Caco-2 (cell line): ENCODE data around the gene CASP7. TPM values are rescaled to one million over a fixed set of nuclear protein-coding genes. Genes with fewer than 3 reads are reported as not detected.

Experiments
- BruUV-seq: library from RNA; stranded (reverse); fragments of 400-500 nt; replicated peaks from 2 replicates; lab custom pipeline; 2021; lab: Mats Ljungman, UMichigan
- CTCF ChIA-PET: fragments of 300-600 bp; sonication (Branson Sonifier 250); formaldehyde crosslinking; loops from one replicate; lab custom pipeline; 2022; ENCODE audit warnings: antibody characterized with exemption; lab: Charles Lee
- POLR2A ChIA-PET: fragments of 300-600 bp; sonication (Branson Sonifier 250); formaldehyde crosslinking; loops from one replicate; lab custom pipeline; 2022; ENCODE audit warnings: antibody characterized with exemption; lab: Charles Lee
- DNase-seq, 2 experiments: peaks; one replicate each; pipeline versions ENCODE4 v3.0.0 to v3.0.0-alpha.2; 2020 to 2022
- H3K27me3 ChIP-seq: replicated peaks from 2 replicates; pipeline ENCODE4 v1.6.0; 2011; ENCODE audit warnings: low read length; ENCODE audit not compliant: control insufficient read depth, insufficient read depth
- H3K36me3 ChIP-seq: 2 replicates; pipeline ENCODE4 v1.5.1; 2011; ENCODE audit warnings: low read length; ENCODE audit not compliant: control insufficient read depth, insufficient read depth
- H3K4me1 ChIP-seq: fragments of 250-450 bp; sonication (Bioruptor Pico); 2 replicates; pipeline ENCODE4 v1.5.1; 2020; ENCODE audit warnings: mild to moderate bottlenecking
- H3K4me3 ChIP-seq: 2 replicates; pipeline ENCODE4 v1.5.1; 2011; ENCODE audit warnings: low read depth, mild to moderate bottlenecking, control low read depth, low read length
- H3K9me3 ChIP-seq: fragments of 250-450 bp; sonication (Bioruptor Pico); 2 replicates; pipeline ENCODE4 v1.5.1; 2020; ENCODE audit warnings: mild to moderate bottlenecking, moderate library complexity
- H3K27ac Mint-ChIP-seq: one replicate; pipeline ENCODE4 v1.8.0; 2022; ENCODE audit warnings: mixed read lengths; ENCODE audit not compliant: unreplicated experiment
- H3K27me3 Mint-ChIP-seq: one replicate; pipeline ENCODE4 v1.8.0; 2022; ENCODE audit warnings: mixed read lengths; ENCODE audit not compliant: insufficient read depth, unreplicated experiment
- H3K36me3 Mint-ChIP-seq: one replicate; pipeline ENCODE4 v1.8.0; 2022; ENCODE audit warnings: mild to moderate bottlenecking, mixed read lengths; ENCODE audit not compliant: insufficient read depth, unreplicated experiment
- H3K4me1 Mint-ChIP-seq: one replicate; pipeline ENCODE4 v1.8.0; 2022; ENCODE audit warnings: low read depth, mixed read lengths; ENCODE audit not compliant: unreplicated experiment
- H3K4me3 Mint-ChIP-seq: one replicate; pipeline ENCODE4 v1.8.0; 2022; ENCODE audit warnings: mild to moderate bottlenecking, moderate library complexity, mixed read lengths; ENCODE audit not compliant: unreplicated experiment
- H3K9me3 Mint-ChIP-seq: one replicate; pipeline ENCODE4 v1.8.0; 2022; ENCODE audit warnings: mixed read lengths; ENCODE audit not compliant: unreplicated experiment
- CTCF ChIP-seq, 2 experiments: fragments of 200-600 bp in 1 of 2; IDR thresholded peaks; 1 replicate in 1 of 2; 2 replicates in 1 of 2; pipeline versions ENCODE4 v1.5.1 to v1.8.0; 2011 to 2022; ENCODE audit warnings: antibody characterized with exemption in 1 of 2, control low read depth in 1 of 2, inconsistent platforms in 1 of 2, low read depth in 1 of 2, low read length in 1 of 2, mild to moderate bottlenecking in 1 of 2, moderate library complexity in 1 of 2; ENCODE audit not compliant: insufficient read depth in 1 of 2, severe bottlenecking in 1 of 2, unreplicated experiment in 1 of 2
- intact Hi-C: fragments of 100-400 bp; cut with micrococcal nuclease; formaldehyde crosslinking; loops from one replicate; pipeline ENCODE4 v1.10.0; 2022; ENCODE audit not compliant: unreplicated experiment
- total RNA-seq: library from RNA; stranded (reverse); gene quantifications from 2 replicates; pipeline ENCODE4 v1.2.3, GENCODE V29; 2022

CASP7 gene
- total RNA-seq, 1 experiment from 2014 or later: 23.9 TPM

- Mint-ChIP-seq H3K27me3 (no peaks in the 10 kb centered on the region), H3K27ac (no peak overlapping the region), H3K4me3 (no peak overlapping the region), H3K9me3 (peaks cover 20% of the 10 kb centered on the region), H3K4me1 (peaks cover 14% of the 10 kb centered on the region), H3K36me3 (no peaks in the 10 kb centered on the region)
- ChIA-PET CTCF (no interaction called here), POLR2A (no interaction called here)
- no TSS peak for BruUV-seq
- no peak for DNase-seq
- intact Hi-C loops: no loop called here
- Histone ChIP-seq H3K4me3 (no peak overlapping the region), H3K27me3 (no peaks in the 10 kb centered on the region), H3K4me1 (peaks cover 15% of the 10 kb centered on the region), H3K9me3 (no peaks in the 10 kb centered on the region), H3K36me3 (no peaks in the 10 kb centered on the region)
- no peak for TF ChIP-seq CTCF (IDR thresholded peaks at IDR 0.05; ENCODE audit: insufficient read depth in 1 of 2, low read depth in 1 of 2, low read length in 1 of 2, severe bottlenecking in 1 of 2, unreplicated experiment in 1 of 2)
Measured at GRCh38 chr10:113745374-113745773, 65.7 kb downstream of the CASP7 start.

- ChIA-PET CTCF (no interaction called here), POLR2A (no interaction called here)
- no peaks in the 10 kb centered on the region for H3K9me3 ChIP-seq
- H3K27me3 Mint-ChIP-seq: no peaks in the 10 kb centered on the region
- H3K4me3 ChIP-seq: no peak overlapping the region
- no peak overlapping the region for H3K4me3 Mint-ChIP-seq
- H3K9me3 Mint-ChIP-seq: peaks cover 20% of the 10 kb centered on the region
- H3K27ac Mint-ChIP-seq: no peak overlapping the region
- no peaks in the 10 kb centered on the region for H3K27me3 ChIP-seq
- intact Hi-C loops: no loop called here
- no peak for TF ChIP-seq CTCF (IDR thresholded peaks at IDR 0.05; ENCODE audit: insufficient read depth in 1 of 2, low read depth in 1 of 2, low read length in 1 of 2, severe bottlenecking in 1 of 2, unreplicated experiment in 1 of 2)
- H3K36me3 ChIP-seq: no peaks in the 10 kb centered on the region
- H3K4me1 Mint-ChIP-seq: peaks cover 14% of the 10 kb centered on the region
- peak; percentile 30 to 40 for DNase-seq
- BruUV-seq: no TSS peak
- H3K4me1 ChIP-seq: peaks cover 15% of the 10 kb centered on the region
- H3K36me3 Mint-ChIP-seq: no peaks in the 10 kb centered on the region
Measured at GRCh38 chr10:113746217-113746957, 66.7 kb downstream of the CASP7 start.

GRCh38 chr10:113751181-113751732 is 71.5 kb downstream of the CASP7 start, which contains the start of gene PLEKHS1:
Gene PLEKHS1 (plus strand): TSS chr10:113751682. CDS start chr10:113755278, 3,596 bp downstream.
- H3K9me3 ChIP-seq: no peaks in the 10 kb centered on the region
- no peak within 1 kb of the TSS for H3K4me3 ChIP-seq
- no peaks in the 10 kb centered on the region for H3K36me3 Mint-ChIP-seq
- no peak for DNase-seq
- no TSS peak for BruUV-seq
- H3K36me3 ChIP-seq: no peaks in the 10 kb centered on the region
- ChIA-PET CTCF (no interaction called here), POLR2A (no interaction called here)
- H3K4me1 ChIP-seq: peaks cover 25% of the 10 kb centered on the region
- H3K27me3 ChIP-seq: no peaks in the 10 kb centered on the region
- H3K27ac Mint-ChIP-seq: no peak within 1 kb of the TSS
- peaks cover 16% of the 10 kb centered on the region for H3K4me1 Mint-ChIP-seq
- H3K27me3 Mint-ChIP-seq: no peaks in the 10 kb centered on the region
- intact Hi-C loops: no loop called here
- TF ChIP-seq CTCF (IDR thresholded peaks at IDR 0.05; ENCODE audit: insufficient read depth in 1 of 2, low read depth in 1 of 2, low read length in 1 of 2, severe bottlenecking in 1 of 2, unreplicated experiment in 1 of 2): no peak
- no peak within 1 kb of the TSS for H3K4me3 Mint-ChIP-seq
- peaks cover 13% of the 10 kb centered on the region for H3K9me3 Mint-ChIP-seq
